DND-41 (cell line): ENCODE data around the gene ABCB8.

Source experiments
- EZH2 ChIP-seq: IDR thresholded peaks from 3 replicates; pipeline ENCODE4 v1.6.1; 2012; ENCODE audit warnings: borderline replicate concordance, low read depth, mild to moderate bottlenecking, moderate library complexity, low read length, inconsistent platforms; ENCODE audit not compliant: severe bottlenecking
- TF ChIP-seq, protein P1 (sequence below): IDR thresholded peaks from 2 replicates; pipeline ENCODE4 v1.5.1; 2012; ENCODE audit warnings: borderline replicate concordance, low read length, moderate library complexity, mild to moderate bottlenecking; ENCODE audit not compliant: poor library complexity, severe bottlenecking; ENCODE audit errors: extremely low read depth

GRCh38 chr7:151032936-151033863 is 5.0 kb downstream of the ABCB8 start:
- TF ChIP-seq, protein P1, sequence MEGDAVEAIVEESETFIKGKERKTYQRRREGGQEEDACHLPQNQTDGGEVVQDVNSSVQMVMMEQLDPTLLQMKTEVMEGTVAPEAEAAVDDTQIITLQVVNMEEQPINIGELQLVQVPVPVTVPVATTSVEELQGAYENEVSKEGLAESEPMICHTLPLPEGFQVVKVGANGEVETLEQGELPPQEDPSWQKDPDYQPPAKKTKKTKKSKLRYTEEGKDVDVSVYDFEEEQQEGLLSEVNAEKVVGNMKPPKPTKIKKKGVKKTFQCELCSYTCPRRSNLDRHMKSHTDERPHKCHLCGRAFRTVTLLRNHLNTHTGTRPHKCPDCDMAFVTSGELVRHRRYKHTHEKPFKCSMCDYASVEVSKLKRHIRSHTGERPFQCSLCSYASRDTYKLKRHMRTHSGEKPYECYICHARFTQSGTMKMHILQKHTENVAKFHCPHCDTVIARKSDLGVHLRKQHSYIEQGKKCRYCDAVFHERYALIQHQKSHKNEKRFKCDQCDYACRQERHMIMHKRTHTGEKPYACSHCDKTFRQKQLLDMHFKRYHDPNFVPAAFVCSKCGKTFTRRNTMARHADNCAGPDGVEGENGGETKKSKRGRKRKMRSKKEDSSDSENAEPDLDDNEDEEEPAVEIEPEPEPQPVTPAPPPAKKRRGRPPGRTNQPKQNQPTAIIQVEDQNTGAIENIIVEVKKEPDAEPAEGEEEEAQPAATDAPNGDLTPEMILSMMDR = no peak
- TF ChIP-seq EZH2 = no peak
